Psoas muscle (tissue), 8 donors: ENCODE measurements around the gene LAMB4. TPM values are rescaled to one million over a fixed set of nuclear protein-coding genes. Genes with fewer than 3 reads are reported as not detected.

ENCODE experiments used
- ATAC-seq, 4 donors: fragments of 200-7000 bp; cut with Tn5 transposase; one replicate each; pipeline ENCODE4 v1.9.1; 2020; ENCODE audit warnings: moderate library complexity in 3 of 4, mild to moderate bottlenecking in 2 of 4
- DNase-seq, 2 donors: peaks; one replicate each; pipeline ENCODE4 v3.0.0-alpha.2; 2020
- H3K27ac ChIP-seq: fragments of 200-600 bp; one replicate; pipeline ENCODE4 v1.8.0; 2022
- H3K27me3 ChIP-seq, 3 donors: fragments of 200-600 bp in 1 of 3; one replicate each; pipeline versions ENCODE4 v1.6.1 to v1.8.0; 2013 to 2022; ENCODE audit warnings: low read length in 2 of 3, mild to moderate bottlenecking in 2 of 3, moderate library complexity in 1 of 3; ENCODE audit not compliant: insufficient read depth in 3 of 3
- H3K36me3 ChIP-seq, 2 donors: fragments of 200-600 bp in 1 of 2; one replicate each; pipeline versions ENCODE4 v1.6.1 to v1.8.0; 2013 to 2022; ENCODE audit warnings: low read depth in 1 of 2, mild to moderate bottlenecking in 1 of 2, moderate library complexity in 1 of 2; ENCODE audit not compliant: insufficient read depth in 1 of 2
- H3K4me1 ChIP-seq: fragments of 200-600 bp; one replicate; pipeline ENCODE4 v1.8.0; 2022
- H3K4me3 ChIP-seq: fragments of 200-600 bp; one replicate; pipeline ENCODE4 v1.8.0; 2022; ENCODE audit warnings: mild to moderate bottlenecking
- H3K9me3 ChIP-seq: fragments of 200-600 bp; one replicate; pipeline ENCODE4 v1.8.0; 2022
- WGBS, 3 donors: extraction: QIAGEN DNeasy Blood & Tissue Kit; methylation state at CpG; one replicate each; pipeline versions ENCODE4 v1.1.6 to v1.1.7; 2013; 5-methylcytosine and 5-hydroxymethylcytosine counted together
- intact Hi-C, 2 donors: fragments of 100-400 bp; cut with DNase I; formaldehyde crosslinking; loops; one replicate each; pipeline versions ENCODE4 v1.11.0 to v1.14.2; 2022
- polyA plus RNA-seq, 3 donors: library from polyadenylated mRNA; stranded (reverse); fragments of 200-250 nt; gene quantifications; one replicate each; pipeline ENCODE4 v1.2.3, GENCODE V29; 2013
- total RNA-seq, 4 donors: library from RNA; stranded (reverse); fragmentation: NEBNext Ultra II Directional in 2 of 4; extraction: Animal tissue kit (Norgen Biotek cat#: 25700) in 2 of 4; gene quantifications; one replicate each; pipeline versions ENCODE4 v1.2.1 to v1.2.4, GENCODE V29; 2021 to 2023
- TF ChIP-seq, protein P1 (sequence below): fragments of 200-600 bp; IDR thresholded peaks from one replicate; pipeline ENCODE4 v1.8.0; 2022; ENCODE audit warnings: antibody characterized with exemption
- donor health status: healthy with polysubstance abuse.
- donor health status: DM: no; HTN: no; CAD: no; lungs with moderate emphysema.
- donor health status: Bipolar disorder and iron deficiency.
- donor health status: healthy.
- donor health status: DM: yes; HTN: yes; CAD: no.
- donor health status: DM: no; HTN: no; CAD: no.
- donor health status: DM: no; HTN: no; CAD: no.
- donor health status: DM: yes; HTN: yes; CAD: no.

Gene LAMB4
- total and polyA plus RNA-seq, 7 donors = 0.01 to 0.51 (median 0.27) TPM; not detected in 2

GRCh38 chr7:108062250-108063014, 67.7 kb downstream of the LAMB4 start:
- Histone ChIP-seq H3K4me3 (no peak overlapping the region), H3K27ac (no peak overlapping the region), H3K27me3 (no peaks in the 10 kb centered on the region), H3K9me3 (no peaks in the 10 kb centered on the region), H3K4me1 (no peaks in the 10 kb centered on the region), H3K36me3 (no peaks in the 10 kb centered on the region)
- no peak for ATAC-seq
- intact Hi-C loops = no loop called here
- DNase-seq = no peak
- WGBS, 3 donors = 67 to 71% (median 69%) methylated on average over 5 of the region's 5 CpGs
- TF ChIP-seq, protein P1, sequence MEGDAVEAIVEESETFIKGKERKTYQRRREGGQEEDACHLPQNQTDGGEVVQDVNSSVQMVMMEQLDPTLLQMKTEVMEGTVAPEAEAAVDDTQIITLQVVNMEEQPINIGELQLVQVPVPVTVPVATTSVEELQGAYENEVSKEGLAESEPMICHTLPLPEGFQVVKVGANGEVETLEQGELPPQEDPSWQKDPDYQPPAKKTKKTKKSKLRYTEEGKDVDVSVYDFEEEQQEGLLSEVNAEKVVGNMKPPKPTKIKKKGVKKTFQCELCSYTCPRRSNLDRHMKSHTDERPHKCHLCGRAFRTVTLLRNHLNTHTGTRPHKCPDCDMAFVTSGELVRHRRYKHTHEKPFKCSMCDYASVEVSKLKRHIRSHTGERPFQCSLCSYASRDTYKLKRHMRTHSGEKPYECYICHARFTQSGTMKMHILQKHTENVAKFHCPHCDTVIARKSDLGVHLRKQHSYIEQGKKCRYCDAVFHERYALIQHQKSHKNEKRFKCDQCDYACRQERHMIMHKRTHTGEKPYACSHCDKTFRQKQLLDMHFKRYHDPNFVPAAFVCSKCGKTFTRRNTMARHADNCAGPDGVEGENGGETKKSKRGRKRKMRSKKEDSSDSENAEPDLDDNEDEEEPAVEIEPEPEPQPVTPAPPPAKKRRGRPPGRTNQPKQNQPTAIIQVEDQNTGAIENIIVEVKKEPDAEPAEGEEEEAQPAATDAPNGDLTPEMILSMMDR = no peak

- no peaks in the 10 kb centered on the region for H3K4me1 ChIP-seq
- H3K4me3 ChIP-seq = no peak overlapping the region
- DNase-seq (no peak), ATAC-seq (no peak)
- H3K36me3 ChIP-seq = no peaks in the 10 kb centered on the region
- intact Hi-C loops = no loop called here
- WGBS, 3 donors = 30 to 40% (median 30%) methylated on average over 6 of the region's 6 CpGs
- H3K27me3 ChIP-seq = no peaks in the 10 kb centered on the region
- no peaks in the 10 kb centered on the region for H3K9me3 ChIP-seq
- H3K27ac ChIP-seq = no peak overlapping the region
- TF ChIP-seq, protein P1 = no peak
Observed at GRCh38 chr7:108059526-108059925, 70.6 kb downstream of the LAMB4 start.

DNA sequence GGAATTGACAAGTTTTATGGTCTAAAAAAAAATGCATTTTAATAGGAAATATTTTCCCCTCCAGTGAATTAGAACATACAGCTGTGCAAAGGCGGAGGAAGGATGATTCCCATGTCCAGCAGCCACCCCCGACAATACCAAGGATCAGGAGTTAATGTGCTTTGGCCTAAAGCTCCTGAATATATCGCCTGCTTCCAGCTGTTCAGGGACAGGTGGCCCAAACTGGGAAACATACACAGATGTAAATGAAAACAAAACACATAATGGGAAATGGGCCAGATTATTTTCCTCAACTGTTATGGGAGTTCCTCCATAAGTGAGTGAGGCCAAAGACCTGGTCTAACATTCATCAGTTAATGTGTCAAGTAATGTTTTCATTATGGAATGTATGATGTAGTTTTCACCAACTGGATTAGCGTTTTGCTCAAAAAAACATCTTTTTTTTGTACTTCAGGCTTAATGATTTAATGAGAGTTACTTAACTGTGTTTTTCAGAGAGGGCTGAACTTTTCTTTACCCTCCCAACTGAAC, 72.1 kb downstream of the LAMB4 start:
- Histone ChIP-seq H3K36me3 (no peaks in the 10 kb centered on the region), H3K27ac (no peak overlapping the region), H3K4me1 (no peaks in the 10 kb centered on the region), H3K27me3 (no peaks in the 10 kb centered on the region), H3K4me3 (no peak overlapping the region), H3K9me3 (no peaks in the 10 kb centered on the region)
- WGBS, 3 donors = 16 to 31% (median 24%) methylated on average over 4 of the region's 4 CpGs
- intact Hi-C loops = no loop called here
- TF ChIP-seq, protein P1 = no peak
- ATAC-seq (no peak), DNase-seq (no peak)

DNA sequence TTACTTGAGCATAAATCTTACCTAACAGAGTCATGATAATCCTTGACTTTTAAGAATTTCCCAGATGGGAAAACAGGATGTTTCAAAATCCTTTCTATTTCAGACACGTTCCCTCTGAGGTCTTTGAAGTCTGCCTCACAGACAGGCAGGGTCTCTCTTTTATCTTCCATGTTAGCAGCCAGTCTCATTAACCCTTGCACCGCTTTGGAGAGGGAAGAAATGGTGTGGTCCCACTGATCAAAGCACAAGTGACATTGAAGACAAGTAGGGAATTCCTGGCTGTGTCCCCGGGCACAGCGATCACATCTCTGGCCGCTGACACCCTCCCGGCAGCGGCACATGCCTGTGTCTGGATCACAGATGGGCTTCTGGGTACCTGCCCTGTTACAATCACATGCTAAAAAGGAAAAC, 74.5 kb downstream of the LAMB4 start:
- Histone ChIP-seq H3K4me3 (no peak overlapping the region), H3K36me3 (no peaks in the 10 kb centered on the region), H3K27me3 (no peaks in the 10 kb centered on the region), H3K9me3 (no peaks in the 10 kb centered on the region), H3K27ac (no peak overlapping the region), H3K4me1 (no peaks in the 10 kb centered on the region)
- TF ChIP-seq, protein P1 = no peak
- intact Hi-C loops = no loop called here
- 34 to 59% (median 44%) methylated on average over 7 of the region's 7 CpGs for WGBS, 3 donors
- no peak for DNase-seq
- ATAC-seq = no peak
